Stimulated activated CD4-positive, alpha-beta T cell treated with anti-CD3 and anti-CD28 coated beads, TNF-alpha, amount 100 ng/mL, for 1 hour (primary cell): Measurements from ENCODE around the gene DNAI2.
A peak's percentile ranks its signal among the peaks of the same experiment; 100 is the strongest.

Experiments used
- DNase-seq, 3 donors: peaks; one replicate each; pipeline ENCODE4 v3.0.0-alpha.2; 2020; ENCODE audit warnings: low read depth in 3 of 3, low spot score in 1 of 3

DNAI2 gene

GRCh38 chr17:74304184-74304583 lies 30.1 kb downstream of the DNAI2 start:
- DNase-seq = no peak

- no peak for DNase-seq
These were observed 32.0 kb downstream of the DNAI2 start for GRCh38 chr17:74305865-74306654.

GRCh38 chr17:74307984-74308773 lies 34.1 kb downstream of the DNAI2 start:
- DNase-seq = no peak

- DNase-seq = no peak
These were observed 35.9 kb downstream of the DNAI2 start for GRCh38 chr17:74309902-74310301.

- no peak for DNase-seq
These were observed 40.8 kb downstream of the DNAI2 start for GRCh38 chr17:74314877-74315276.

- no peak for DNase-seq
These were observed 42.2 kb downstream of the DNAI2 start for GRCh38 chr17:74316220-74316619.

- no peak for DNase-seq
These were observed 43.0 kb downstream of the DNAI2 start for GRCh38 chr17:74317071-74317470.

- no peak for DNase-seq
These were observed 44.4 kb downstream of the DNAI2 start for GRCh38 chr17:74318391-74318790.

- DNase-seq = no peak
These were observed 50.5 kb downstream of the DNAI2 start for GRCh38 chr17:74324521-74324920.

- no peak for DNase-seq
These were observed 51.3 kb downstream of the DNAI2 start for GRCh38 chr17:74325376-74325742.

- peak; percentile 7 to 44 (median 16) for DNase-seq
These were observed 51.8 kb downstream of the DNAI2 start, which contains the start of gene KIF19 for GRCh38 chr17:74325743-74326379. TSS of gene KIF19 (plus strand) at chr17:74326226. CDS start at chr17:74326350, 124 bp downstream.

GRCh38 chr17:74326506-74326905 lies 52.5 kb downstream of the DNAI2 start:
- no peak for DNase-seq

- no peak for DNase-seq
These were observed 54.5 kb downstream of the DNAI2 start for GRCh38 chr17:74328487-74328886.

GRCh38 chr17:74329378-74329777 lies 55.3 kb downstream of the DNAI2 start:
- DNase-seq = no peak

- no peak for DNase-seq
These were observed 56.4 kb downstream of the DNAI2 start for GRCh38 chr17:74330446-74330845.

GRCh38 chr17:74332017-74332650 lies 58.1 kb downstream of the DNAI2 start:
- no peak for DNase-seq

- no peak for DNase-seq
These were observed 58.8 kb downstream of the DNAI2 start for GRCh38 chr17:74332763-74333283.

- no peak for DNase-seq
These were observed 60.5 kb downstream of the DNAI2 start for GRCh38 chr17:74334393-74335039.

- DNase-seq = no peak
These were observed 61.6 kb downstream of the DNAI2 start for GRCh38 chr17:74335529-74336062.

- DNase-seq = no peak
These were observed 62.3 kb downstream of the DNAI2 start for GRCh38 chr17:74336307-74336706.
